Esophagus muscularis mucosa (tissue), 3 donors: Measurements from ENCODE around the gene NPAT.

Experiments
- CTCF ChIP-seq, 3 experiments: fragments of 200-600 bp in 2 of 3; fragments of 450-650 bp in 1 of 3; sonication (generic) in 2 of 3; IDR thresholded peaks; one replicate each; pipeline ENCODE4 v1.5.1; 2017 to 2019; ENCODE audit warnings: antibody characterized with exemption in 3 of 3, mild to moderate bottlenecking in 2 of 3, moderate library complexity in 1 of 3
- POLR2A ChIP-seq: fragments of 450-650 bp; IDR thresholded peaks from one replicate; pipeline ENCODE4 v1.6.1; 2017; ENCODE audit warnings: antibody characterized with exemption, moderate library complexity, mild to moderate bottlenecking, low read depth
- POLR2AphosphoS5 ChIP-seq, 2 donors: sonication (generic); formaldehyde crosslinking; IDR thresholded peaks; one replicate each; pipeline ENCODE4 v1.6.1; 2017; ENCODE audit warnings: antibody characterized with exemption in 2 of 2

GRCh38 chr11:108224366-108224765 is 1.9 kb upstream of the NPAT start:
- TF ChIP-seq CTCF (IDR thresholded peaks at IDR 0.05) (no peak), POLR2AphosphoS5 (IDR thresholded peaks at IDR 0.05) (no peak), POLR2A (no peak)
